ENCODE data around the gene BYSL.

Gene BYSL

DNA sequence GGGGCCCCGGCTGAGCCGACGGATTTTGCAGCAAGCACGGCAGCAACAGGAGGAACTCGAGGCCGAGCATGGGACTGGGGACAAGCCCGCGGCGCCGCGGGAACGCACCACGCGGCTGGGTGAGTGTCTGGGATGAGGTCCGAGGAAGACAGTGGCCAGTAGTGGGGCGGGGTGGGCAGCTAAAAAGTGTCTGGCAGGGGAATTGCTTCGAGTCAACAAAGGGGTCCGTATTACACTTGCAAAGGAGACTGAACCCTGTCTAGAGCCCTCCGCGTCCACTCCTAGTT lies 356 bp downstream of the BYSL start:
- H3K36me3 ChIP-seq (ENCODE audit: insufficient read depth, low read length), result no peaks in the 10 kb centered on the region
- H3K4me2 ChIP-seq (ENCODE audit: low read depth, low read length, poor library complexity, severe bottlenecking), result peak overlapping the region; percentile 93
- H2AFZ ChIP-seq (ENCODE audit: low read length), result peak overlapping the region; percentile 86
- H3K27me3 ChIP-seq (ENCODE audit: insufficient read depth, low read length, poor library complexity, severe bottlenecking), result no peaks in the 10 kb centered on the region
- no peaks in the 10 kb centered on the region for H3K9me2 ChIP-seq (replicated peaks; ENCODE audit: low read depth, low read length)
- peak overlapping the region; percentile 80 for H3K4me3 ChIP-seq (ENCODE audit: low read length, poor library complexity, severe bottlenecking)
- H3K79me2 ChIP-seq (ENCODE audit: insufficient read depth, low read length), result peaks cover 73% of the 10 kb centered on the region
- H3K9ac ChIP-seq (ENCODE audit: low read depth, low read length, poor library complexity, severe bottlenecking), result peak overlapping the region; percentile 86
- no peaks in the 10 kb centered on the region for H3K9me3 ChIP-seq (ENCODE audit: insufficient read depth, low read depth, low read length)
- peaks cover 48% of the 10 kb centered on the region for H3K4me1 ChIP-seq (ENCODE audit: insufficient read depth, low read length, poor library complexity, severe bottlenecking)
- TF ChIP-seq, protein P1, sequence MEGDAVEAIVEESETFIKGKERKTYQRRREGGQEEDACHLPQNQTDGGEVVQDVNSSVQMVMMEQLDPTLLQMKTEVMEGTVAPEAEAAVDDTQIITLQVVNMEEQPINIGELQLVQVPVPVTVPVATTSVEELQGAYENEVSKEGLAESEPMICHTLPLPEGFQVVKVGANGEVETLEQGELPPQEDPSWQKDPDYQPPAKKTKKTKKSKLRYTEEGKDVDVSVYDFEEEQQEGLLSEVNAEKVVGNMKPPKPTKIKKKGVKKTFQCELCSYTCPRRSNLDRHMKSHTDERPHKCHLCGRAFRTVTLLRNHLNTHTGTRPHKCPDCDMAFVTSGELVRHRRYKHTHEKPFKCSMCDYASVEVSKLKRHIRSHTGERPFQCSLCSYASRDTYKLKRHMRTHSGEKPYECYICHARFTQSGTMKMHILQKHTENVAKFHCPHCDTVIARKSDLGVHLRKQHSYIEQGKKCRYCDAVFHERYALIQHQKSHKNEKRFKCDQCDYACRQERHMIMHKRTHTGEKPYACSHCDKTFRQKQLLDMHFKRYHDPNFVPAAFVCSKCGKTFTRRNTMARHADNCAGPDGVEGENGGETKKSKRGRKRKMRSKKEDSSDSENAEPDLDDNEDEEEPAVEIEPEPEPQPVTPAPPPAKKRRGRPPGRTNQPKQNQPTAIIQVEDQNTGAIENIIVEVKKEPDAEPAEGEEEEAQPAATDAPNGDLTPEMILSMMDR (conservative IDR thresholded peaks at IDR 0.05; ENCODE audit: low read length), result no peak
- no peak for TF ChIP-seq EZH2phosphoT487 (IDR thresholded peaks at IDR 0.05; ENCODE audit: borderline replicate concordance)
- H4K20me1 ChIP-seq (ENCODE audit: insufficient read depth, low read length, poor library complexity, severe bottlenecking), result peaks cover 31% of the 10 kb centered on the region
- H3F3A ChIP-seq (ENCODE audit: low read depth), result no peaks in the 10 kb centered on the region

DNA sequence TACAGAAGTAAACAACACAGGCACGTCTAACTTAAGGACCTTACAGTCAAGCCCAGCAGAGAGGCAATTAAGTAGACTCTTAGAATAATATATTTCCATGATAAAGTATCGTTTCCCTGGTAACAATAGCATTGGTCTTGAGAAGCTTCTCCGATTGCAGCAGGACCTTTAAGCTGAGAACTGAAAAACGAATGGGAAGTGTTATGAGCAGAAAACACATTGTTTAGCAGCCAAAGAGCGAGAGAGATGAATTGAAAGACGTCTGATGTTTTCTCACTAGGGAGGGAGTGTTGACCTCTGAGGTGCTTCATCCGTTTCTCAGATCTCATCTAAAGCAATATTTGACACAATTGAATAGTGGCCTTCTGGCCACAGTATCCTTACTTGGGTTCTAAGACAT lies 855 bp downstream of the BYSL start:
- H3K4me2 ChIP-seq (ENCODE audit: low read depth, low read length, poor library complexity, severe bottlenecking), result peak overlapping the region; percentile 93
- H3K79me2 ChIP-seq (ENCODE audit: insufficient read depth, low read length), result peaks cover 75% of the 10 kb centered on the region
- H2AFZ ChIP-seq (ENCODE audit: low read length), result no peak overlapping the region
- no peaks in the 10 kb centered on the region for H3K9me2 ChIP-seq (replicated peaks; ENCODE audit: low read depth, low read length)
- peaks cover 48% of the 10 kb centered on the region for H3K4me1 ChIP-seq (ENCODE audit: insufficient read depth, low read length, poor library complexity, severe bottlenecking)
- H4K20me1 ChIP-seq (ENCODE audit: insufficient read depth, low read length, poor library complexity, severe bottlenecking), result peaks cover 31% of the 10 kb centered on the region
- peaks cover 3% of the 10 kb centered on the region; the same call in 1 of the 2 replicates for H3K36me3 ChIP-seq (ENCODE audit: insufficient read depth, low read length)
- H3K27me3 ChIP-seq (ENCODE audit: insufficient read depth, low read length, poor library complexity, severe bottlenecking), result no peaks in the 10 kb centered on the region
- H3K4me3 ChIP-seq (ENCODE audit: low read length, poor library complexity, severe bottlenecking), result peak overlapping the region; percentile 80
- no peaks in the 10 kb centered on the region for H3F3A ChIP-seq (ENCODE audit: low read depth)
- no peak for TF ChIP-seq EZH2phosphoT487 (IDR thresholded peaks at IDR 0.05; ENCODE audit: borderline replicate concordance)
- TF ChIP-seq, protein P1 (conservative IDR thresholded peaks at IDR 0.05; ENCODE audit: low read length), result no peak
- peak overlapping the region; percentile 86 for H3K9ac ChIP-seq (ENCODE audit: low read depth, low read length, poor library complexity, severe bottlenecking)
- no peaks in the 10 kb centered on the region for H3K9me3 ChIP-seq (ENCODE audit: insufficient read depth, low read depth, low read length)

DNA sequence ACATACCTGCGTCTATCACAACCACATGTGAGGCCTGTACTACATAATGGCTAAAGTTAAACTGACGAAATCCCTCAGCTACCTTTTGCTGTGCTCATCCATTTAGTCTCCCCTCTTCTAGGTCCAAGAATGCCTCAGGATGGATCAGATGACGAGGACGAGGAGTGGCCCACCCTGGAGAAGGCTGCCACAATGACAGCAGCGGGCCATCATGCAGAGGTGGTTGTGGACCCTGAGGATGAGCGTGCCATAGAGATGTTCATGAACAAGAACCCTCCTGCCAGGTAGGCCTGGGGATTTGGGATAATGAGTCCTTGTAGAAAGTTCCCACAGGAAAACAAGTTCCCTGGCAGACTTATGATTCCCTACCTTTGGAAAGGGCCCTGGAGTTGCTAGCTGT lies 6.0 kb downstream of the BYSL start:
- peaks cover 20% of the 10 kb centered on the region for H4K20me1 ChIP-seq (ENCODE audit: insufficient read depth, low read length, poor library complexity, severe bottlenecking)

More for the DNA sequence above, 6.0 kb downstream of the BYSL start:
- Histone ChIP-seq H3K27me3 (ENCODE audit: insufficient read depth, low read length, poor library complexity, severe bottlenecking) (no peaks in the 10 kb centered on the region), H2AFZ (ENCODE audit: low read length) (no peak overlapping the region), H3F3A (ENCODE audit: low read depth) (no peaks in the 10 kb centered on the region), H3K4me1 (ENCODE audit: insufficient read depth, low read length, poor library complexity, severe bottlenecking) (peaks cover 25% of the 10 kb centered on the region), H3K79me2 (ENCODE audit: insufficient read depth, low read length) (peaks cover 64% of the 10 kb centered on the region), H3K4me2 (ENCODE audit: low read depth, low read length, poor library complexity, severe bottlenecking) (no peak overlapping the region), H3K4me3 (ENCODE audit: low read length, poor library complexity, severe bottlenecking) (no peak overlapping the region), H3K36me3 (ENCODE audit: insufficient read depth, low read length) (peaks cover 54% of the 10 kb centered on the region; the same call in 1 of the 2 replicates), H3K9me3 (ENCODE audit: insufficient read depth, low read depth, low read length) (no peaks in the 10 kb centered on the region), H3K9ac (ENCODE audit: low read depth, low read length, poor library complexity, severe bottlenecking) (no peak overlapping the region), H3K9me2 (replicated peaks; ENCODE audit: low read depth, low read length) (no peaks in the 10 kb centered on the region)
- TF ChIP-seq, protein P1 (conservative IDR thresholded peaks at IDR 0.05; ENCODE audit: low read length), result no peak
- no peak for TF ChIP-seq EZH2phosphoT487 (IDR thresholded peaks at IDR 0.05; ENCODE audit: borderline replicate concordance)
